DND-41 (cell line): ENCODE data around the gene PSMD4.

ENCODE experiments used
- ATAC-seq: fragments of 200-7000 bp; cut with Tn5 transposase; 3 replicates; pipeline ENCODE4 v1.9.1; 2021; ENCODE audit warnings: low read depth; ENCODE audit not compliant: insufficient read depth
- DNase-seq: peaks from one replicate; pipeline ENCODE4 v3.0.0-alpha.2; 2020
- H2AFZ ChIP-seq: 2 replicates; pipeline ENCODE4 v1.6.0; 2012; ENCODE audit warnings: low read depth, low read length
- H3K27ac ChIP-seq: 2 replicates; pipeline ENCODE4 v1.5.1; 2012; ENCODE audit warnings: low read length, inconsistent platforms
- H3K27me3 ChIP-seq: fragments of 200-600 bp; sonication (generic); 2 replicates; pipeline ENCODE4 v1.6.0; 2012; ENCODE audit warnings: low read length, mild to moderate bottlenecking, inconsistent platforms; ENCODE audit not compliant: insufficient read depth, poor library complexity
- H3K36me3 ChIP-seq: 2 replicates; pipeline ENCODE4 v1.5.1; 2012; ENCODE audit warnings: low read length, inconsistent platforms; ENCODE audit not compliant: insufficient read depth
- H3K4me1 ChIP-seq: 2 replicates; pipeline ENCODE4 v1.5.1; 2012; ENCODE audit warnings: mild to moderate bottlenecking, low read length; ENCODE audit not compliant: insufficient read depth
- H3K4me2 ChIP-seq: 2 replicates; pipeline ENCODE4 v1.6.0; 2012; ENCODE audit warnings: mild to moderate bottlenecking, moderate library complexity, low read length, inconsistent platforms; ENCODE audit not compliant: insufficient read depth
- H3K4me3 ChIP-seq, 2 experiments: fragments of 200-600 bp in 1 of 2; shearing (Covaris generic) in 1 of 2; 2 replicates each; pipeline ENCODE4 v1.5.1; 2012 to 2016; ENCODE audit warnings: inconsistent platforms in 2 of 2, low read length in 2 of 2, mild to moderate bottlenecking in 2 of 2, low read depth in 1 of 2, moderate library complexity in 1 of 2
- H3K79me2 ChIP-seq: 2 replicates; pipeline ENCODE4 v1.6.0; 2012; ENCODE audit warnings: low read length, inconsistent platforms; ENCODE audit not compliant: insufficient read depth
- H3K9ac ChIP-seq: 2 replicates; pipeline ENCODE4 v1.6.0; 2012; ENCODE audit warnings: low read depth, mild to moderate bottlenecking, inconsistent platforms, low read length, moderate library complexity
- H3K9me3 ChIP-seq: 2 replicates; pipeline ENCODE4 v1.5.1; 2012; ENCODE audit warnings: low read length, moderate library complexity, mild to moderate bottlenecking, inconsistent platforms; ENCODE audit not compliant: insufficient read depth, severe bottlenecking
- H4K20me1 ChIP-seq: 2 replicates; pipeline ENCODE4 v1.6.0; 2012; ENCODE audit warnings: low read length; ENCODE audit not compliant: insufficient read depth
- CTCF ChIP-seq: IDR thresholded peaks from 2 replicates; pipeline ENCODE4 v1.5.1; 2012; ENCODE audit warnings: borderline replicate concordance, low read length, moderate library complexity, mild to moderate bottlenecking; ENCODE audit not compliant: poor library complexity, severe bottlenecking; ENCODE audit errors: extremely low read depth
- EZH2 ChIP-seq: IDR thresholded peaks from 3 replicates; pipeline ENCODE4 v1.6.1; 2012; ENCODE audit warnings: borderline replicate concordance, low read depth, mild to moderate bottlenecking, moderate library complexity, low read length, inconsistent platforms; ENCODE audit not compliant: severe bottlenecking

PSMD4 gene

GRCh38 chr1:151265446-151266236, 11.1 kb downstream of the PSMD4 start:
- Histone ChIP-seq H3K4me2 (no peak overlapping the region), H3K79me2 (peaks cover 16% of the 10 kb centered on the region; the same call in 1 of the 2 replicates), H2AFZ (no peak overlapping the region), H3K27ac (no peak overlapping the region), H3K4me3 (no peak overlapping the region), H3K36me3 (peaks cover 68% of the 10 kb centered on the region), H3K4me1 (no peaks in the 10 kb centered on the region), H4K20me1 (peaks cover 4% of the 10 kb centered on the region; the same call in 1 of the 2 replicates), H3K9ac (no peak overlapping the region), H3K27me3 (no peaks in the 10 kb centered on the region), H3K9me3 (no peaks in the 10 kb centered on the region)
- DNase-seq (no peak), ATAC-seq (no peak)
- TF ChIP-seq CTCF, result no peak
- no peak for TF ChIP-seq EZH2

- Histone ChIP-seq H3K27me3 (no peaks in the 10 kb centered on the region), H3K79me2 (peaks cover 10% of the 10 kb centered on the region; the same call in 1 of the 2 replicates), H4K20me1 (peaks cover 4% of the 10 kb centered on the region; the same call in 1 of the 2 replicates), H3K4me3 (no peak overlapping the region), H3K4me2 (no peak overlapping the region), H3K4me1 (no peaks in the 10 kb centered on the region), H3K9ac (no peak overlapping the region), H3K27ac (no peak overlapping the region), H3K36me3 (peaks cover 68% of the 10 kb centered on the region), H2AFZ (no peak overlapping the region), H3K9me3 (no peaks in the 10 kb centered on the region)
- ATAC-seq (no peak), DNase-seq (no peak)
- TF ChIP-seq EZH2, result no peak
- TF ChIP-seq CTCF, result no peak
These were observed 11.8 kb downstream of the PSMD4 start for GRCh38 chr1:151266315-151266714.

- H3K9me3 ChIP-seq, result no peaks in the 10 kb centered on the region
- peaks cover 4% of the 10 kb centered on the region; the same call in 1 of the 2 replicates for H4K20me1 ChIP-seq
- no peak overlapping the region for H3K4me2 ChIP-seq
- H2AFZ ChIP-seq, result no peak overlapping the region
- no peak overlapping the region for H3K27ac ChIP-seq
- H3K9ac ChIP-seq, result no peak overlapping the region
- H3K27me3 ChIP-seq, result no peaks in the 10 kb centered on the region
- H3K36me3 ChIP-seq, result peaks cover 65% of the 10 kb centered on the region
- DNase-seq (no peak), ATAC-seq (no peak)
- TF ChIP-seq EZH2, result no peak
- no peak for TF ChIP-seq CTCF
- peaks cover 5% of the 10 kb centered on the region; the same call in 1 of the 2 replicates for H3K79me2 ChIP-seq
- no peak overlapping the region for H3K4me3 ChIP-seq
- no peaks in the 10 kb centered on the region for H3K4me1 ChIP-seq
These were observed 12.3 kb downstream of the PSMD4 start for GRCh38 chr1:151266821-151267220.
